Gastroesophageal sphincter (tissue), 4 donors: ENCODE measurements around the gene ARFIP1. TPM values are rescaled to one million over a fixed set of nuclear protein-coding genes. Genes with fewer than 3 reads are reported as not detected.
"Not testable (repeated sequence)": the region's sequence is repeated elsewhere in the genome, so short reads cannot be mapped to it uniquely, and the experiment has no call there.

Experiments
- ATAC-seq: fragments of 150-250 bp; one replicate; pipeline ENCODE4 v1.9.1; 2016; ENCODE audit warnings: mild to moderate bottlenecking, moderate library complexity
- H3K27ac ChIP-seq, 4 donors: fragments of 200-600 bp; sonication (generic) in 3 of 4; 1 replicate in 3 of 4; 2 replicates in 1 of 4; pipeline ENCODE4 v1.5.1; 2016 to 2019
- H3K27me3 ChIP-seq: fragments of 200-600 bp; sonication (generic); one replicate; pipeline ENCODE4 v1.5.1; 2019
- H3K36me3 ChIP-seq, 2 donors: fragments of 200-600 bp; sonication (generic); one replicate each; pipeline ENCODE4 v1.5.1; 2019; ENCODE audit warnings: control low read depth in 1 of 2
- H3K4me1 ChIP-seq, 3 donors: fragments of 200-600 bp; sonication (generic); 1 replicate in 2 of 3; 2 replicates in 1 of 3; pipeline ENCODE4 v1.5.1; 2016 to 2019; ENCODE audit warnings: control low read depth in 2 of 3
- H3K4me3 ChIP-seq, 2 donors: fragments of 200-600 bp; sonication (generic); one replicate each; pipeline ENCODE4 v1.5.1; 2019; ENCODE audit warnings: mild to moderate bottlenecking in 1 of 2, moderate library complexity in 1 of 2
- H3K9me3 ChIP-seq, 3 donors: fragments of 200-600 bp; sonication (generic); one replicate each; pipeline ENCODE4 v1.5.1; 2017 to 2019; ENCODE audit warnings: control low read depth in 2 of 3
- CTCF ChIP-seq, 4 experiments: fragments of 200-600 bp in 2 of 4; fragments of 450-650 bp in 2 of 4; sonication (generic) in 1 of 4; IDR thresholded peaks; one replicate each; pipeline ENCODE4 v1.5.1; 2017 to 2019; ENCODE audit warnings: antibody characterized with exemption in 4 of 4, mild to moderate bottlenecking in 2 of 4, moderate library complexity in 2 of 4
- EP300 ChIP-seq: sonication (generic); formaldehyde crosslinking; IDR thresholded peaks from one replicate; pipeline ENCODE4 v1.6.1; 2017; ENCODE audit warnings: antibody characterized with exemption, mild to moderate bottlenecking
- POLR2A ChIP-seq, 2 donors: fragments of 450-650 bp; IDR thresholded peaks; one replicate each; pipeline ENCODE4 v1.6.1; 2017; ENCODE audit warnings: antibody characterized with exemption in 2 of 2, mild to moderate bottlenecking in 2 of 2, moderate library complexity in 1 of 2
- POLR2AphosphoS5 ChIP-seq: sonication (generic); formaldehyde crosslinking; IDR thresholded peaks from one replicate; pipeline ENCODE4 v1.6.1; 2017; ENCODE audit warnings: antibody characterized with exemption
- WGBS, 2 donors: methylation state at CpG; one replicate each; pipeline ENCODE4 v1.1.5; 2018; ENCODE audit warnings: low coverage in 1 of 2; 5-methylcytosine and 5-hydroxymethylcytosine counted together
- total RNA-seq, 4 donors: library from RNA; depleted of rRNA; stranded (reverse); fragments of >200 nt; gene quantifications; one replicate each; pipeline ENCODE4 v1.1.0, GENCODE V29; 2016

ARFIP1 gene
- total RNA-seq, 4 donors from 2014 or later: 26.6 to 34.9 (median 29.5) TPM

- no peaks in the 10 kb centered on the region for H3K36me3 ChIP-seq
- 74 to 76% methylated on average over 4 of the region's 4 CpGs for WGBS, 2 donors
- TF ChIP-seq POLR2A (IDR thresholded peaks at IDR 0.05) (no peak), EP300 (no peak), CTCF (IDR thresholded peaks at IDR 0.05) (no peak), POLR2AphosphoS5 (no peak)
- peaks cover 0 to 22% (median 0%) of the 10 kb centered on the region in 3 donors for H3K9me3 ChIP-seq
- no peak overlapping the region for H3K27ac ChIP-seq
- ATAC-seq: no peak
- H3K4me3 ChIP-seq: no peak overlapping the region
- H3K27me3 ChIP-seq: no peaks in the 10 kb centered on the region
- peaks cover 0 to 16% (median 3%) of the 10 kb centered on the region in 3 donors for H3K4me1 ChIP-seq
Observed at GRCh38 chr4:152856960-152857359, 77.2 kb downstream of the ARFIP1 start.

GRCh38 chr4:152858934-152859333 is 79.2 kb downstream of the ARFIP1 start:
- no peak for ATAC-seq
- peaks cover 0 to 4% (median 0%) of the 10 kb centered on the region in 3 donors for H3K9me3 ChIP-seq
- 85 to 98% methylated on average over 5 to 6 of the region's 6 CpGs for WGBS, 2 donors
- no peak overlapping the region for H3K27ac ChIP-seq
- no peak overlapping the region for H3K4me3 ChIP-seq
- H3K27me3 ChIP-seq: no peaks in the 10 kb centered on the region
- TF ChIP-seq EP300: no peak
- TF ChIP-seq CTCF (IDR thresholded peaks at IDR 0.05): no peak
- no peak for TF ChIP-seq POLR2AphosphoS5
- no peak for TF ChIP-seq POLR2A (IDR thresholded peaks at IDR 0.05)
- H3K4me1 ChIP-seq: peaks cover 0 to 16% (median 3%) of the 10 kb centered on the region in 3 donors
- H3K36me3 ChIP-seq: no peaks in the 10 kb centered on the region

- Histone ChIP-seq H3K27ac (no peak overlapping the region), H3K9me3 (no peaks in the 10 kb centered on the region), H3K4me3 (no peak overlapping the region), H3K4me1 (peaks cover 0 to 16% (median 3%) of the 10 kb centered on the region in 3 donors), H3K27me3 (no peaks in the 10 kb centered on the region), H3K36me3 (peaks cover 0 to 10% of the 10 kb centered on the region in 2 donors)
- no peak for ATAC-seq
- TF ChIP-seq EP300 (no peak), CTCF (IDR thresholded peaks at IDR 0.05) (no peak), POLR2AphosphoS5 (no peak), POLR2A (IDR thresholded peaks at IDR 0.05) (no peak)
Observed at GRCh38 chr4:152860046-152860445, 80.3 kb downstream of the ARFIP1 start.

GRCh38 chr4:152862608-152863007 is 82.9 kb downstream of the ARFIP1 start:
- H3K36me3 ChIP-seq: peaks cover 0 to 22% of the 10 kb centered on the region in 2 donors
- no peak for ATAC-seq
- H3K4me1 ChIP-seq: peaks cover 0 to 10% (median 0%) of the 10 kb centered on the region in 3 donors
- TF ChIP-seq EP300: no peak
- no peak for TF ChIP-seq POLR2A (IDR thresholded peaks at IDR 0.05)
- TF ChIP-seq CTCF (IDR thresholded peaks at IDR 0.05): no peak
- no peak for TF ChIP-seq POLR2AphosphoS5
- no peaks in the 10 kb centered on the region for H3K9me3 ChIP-seq
- no peak overlapping the region for H3K27ac ChIP-seq
- no peaks in the 10 kb centered on the region for H3K27me3 ChIP-seq
- 93 to 100% methylated on average over 1 of the region's 1 CpG for WGBS, 2 donors
- H3K4me3 ChIP-seq: no peak overlapping the region

- 56 to 64% methylated on average over 2 of the region's 2 CpGs for WGBS, 2 donors
- no peaks in the 10 kb centered on the region for H3K9me3 ChIP-seq
Observed at GRCh38 chr4:152864361-152864760, 84.6 kb downstream of the ARFIP1 start.

GRCh38 chr4:152866432-152866993 is 86.8 kb downstream of the ARFIP1 start:
- H3K27me3 ChIP-seq, H3K4me1 ChIP-seq, ATAC-seq, H3K4me3 ChIP-seq, H3K27ac ChIP-seq, H3K9me3 ChIP-seq: not testable (repeated sequence)
- WGBS, 2 donors: no CpG with 5 or more reads among the region's 44 CpGs
- H3K36me3 ChIP-seq: peaks cover 0 to 26% of the 10 kb centered on the region in 2 donors

More at GRCh38 chr4:152864361-152864760, 84.6 kb downstream of the ARFIP1 start:
- peaks cover 0 to 5% (median 0%) of the 10 kb centered on the region in 3 donors for H3K4me1 ChIP-seq
- TF ChIP-seq POLR2A (IDR thresholded peaks at IDR 0.05) (no peak), EP300 (no peak), POLR2AphosphoS5 (no peak), CTCF (IDR thresholded peaks at IDR 0.05) (no peak)
- no peak overlapping the region for H3K4me3 ChIP-seq
- H3K27ac ChIP-seq: no peak overlapping the region
- peaks cover 0 to 22% of the 10 kb centered on the region in 2 donors for H3K36me3 ChIP-seq
- ATAC-seq: no peak
- H3K27me3 ChIP-seq: no peaks in the 10 kb centered on the region
